Esophagus mucosa (tissue), 1 donor: ENCODE results near the gene NOL6. TPM values are rescaled to one million over a fixed set of nuclear protein-coding genes. Genes with fewer than 3 reads are reported as not detected.
A peak's percentile ranks its signal among the peaks of the same experiment; 100 is the strongest.
"Not testable (repeated sequence)": the region's sequence is repeated elsewhere in the genome, so short reads cannot be mapped to it uniquely, and the experiment has no call there.

Experiments used
- ATAC-seq: fragments of 200-7000 bp; cut with Tn5 transposase; one replicate; pipeline ENCODE4 v1.9.1; 2020
- total RNA-seq: library from RNA; stranded (reverse); gene quantifications from one replicate; pipeline ENCODE4 v1.2.4, GENCODE V29; 2023
- donor health status: DM: yes; HTN: yes; CAD: no.

Gene NOL6
- total RNA-seq, 1 donor from 2014 or later = 37.9 TPM

GRCh38 chr9:33469891-33470290 is 3.8 kb downstream of the NOL6 start:
- ATAC-seq = no peak

- ATAC-seq = no peak
Measured at GRCh38 chr9:33468797-33469621, 4.7 kb downstream of the NOL6 start.

- ATAC-seq = no peak
Measured at GRCh38 chr9:33468215-33468730, 5.5 kb downstream of the NOL6 start.

GRCh38 chr9:33467526-33467925 is 6.2 kb downstream of the NOL6 start:
- no peak for ATAC-seq

GRCh38 chr9:33466565-33467495 is 6.9 kb downstream of the NOL6 start:
- peak; percentile 59 for ATAC-seq

GRCh38 chr9:33465596-33466564 is 7.8 kb downstream of the NOL6 start:
- ATAC-seq = no peak

GRCh38 chr9:33465096-33465495 is 8.6 kb downstream of the NOL6 start:
- ATAC-seq = no peak

- peak; percentile 54 for ATAC-seq
Measured at GRCh38 chr9:33464045-33464636, 9.6 kb downstream of the NOL6 start.

GRCh38 chr9:33463151-33463550 is 10.6 kb downstream of the NOL6 start:
- no peak for ATAC-seq

GRCh38 chr9:33461492-33461891 is 12.2 kb downstream of the NOL6 start:
- ATAC-seq = peak; percentile 69

- ATAC-seq = peak; percentile 4
Measured at GRCh38 chr9:33460854-33461253, 12.9 kb downstream of the NOL6 start.

GRCh38 chr9:33459115-33459514 is 14.6 kb downstream of the NOL6 start:
- no peak for ATAC-seq

- peak; percentile 66 for ATAC-seq
Measured at GRCh38 chr9:33458444-33458843, 15.3 kb downstream of the NOL6 start.

- ATAC-seq = no peak
Measured at GRCh38 chr9:33455945-33456344, 17.8 kb downstream of the NOL6 start.

- not testable (repeated sequence) for ATAC-seq
Measured at GRCh38 chr9:33455456-33455855, 18.3 kb downstream of the NOL6 start.

GRCh38 chr9:33454661-33455026 is 19.1 kb downstream of the NOL6 start:
- ATAC-seq = not testable (repeated sequence)

- ATAC-seq = no peak
Measured at GRCh38 chr9:33453999-33454660, 19.6 kb downstream of the NOL6 start.

GRCh38 chr9:33453286-33453860 is 20.4 kb downstream of the NOL6 start:
- ATAC-seq = no peak

GRCh38 chr9:33452828-33453271 is 20.9 kb downstream of the NOL6 start:
- peak; percentile 89 for ATAC-seq

GRCh38 chr9:33450621-33451146 is 23.0 kb downstream of the NOL6 start:
- ATAC-seq = no peak
